HL-60 (cell line): ENCODE measurements around the gene ITGB3BP.
"Not testable (repeated sequence)": the region's sequence is repeated elsewhere in the genome, so short reads cannot be mapped to it uniquely, and the experiment has no call there.

ENCODE experiments used
- DNase-seq, 2 experiments: peaks; one replicate each; pipeline ENCODE4 v3.0.0-alpha.2; 2010 to 2020; ENCODE audit warnings: low read depth in 1 of 2, low spot score in 1 of 2
- H3K27ac ChIP-seq: fragments of 250-450 bp; sonication (Bioruptor Pico); replicated peaks from 2 replicates; pipeline ENCODE4 v1.5.1; 2020; ENCODE audit warnings: mild to moderate bottlenecking, moderate library complexity
- H3K27me3 ChIP-seq: fragments of 250-450 bp; sonication (Bioruptor Pico); 2 replicates; pipeline ENCODE4 v1.5.1; 2021; ENCODE audit warnings: mild to moderate bottlenecking, moderate library complexity; ENCODE audit not compliant: insufficient read depth, poor library complexity, severe bottlenecking
- H3K4me3 ChIP-seq: replicated peaks from 2 replicates; pipeline ENCODE4 v1.5.1; 2011; ENCODE audit warnings: mild to moderate bottlenecking, control low read depth, low read length; ENCODE audit not compliant: insufficient read depth
- GABPA ChIP-seq: IDR thresholded peaks from 2 replicates; pipeline ENCODE4 v1.6.1; 2012; ENCODE audit warnings: low read depth
- POLR2AphosphoS5 ChIP-seq: IDR thresholded peaks from 2 replicates; pipeline ENCODE4 v1.6.1; 2012; ENCODE audit warnings: low read depth
- SPI1 ChIP-seq: IDR thresholded peaks from 2 replicates; pipeline ENCODE4 v1.6.1; 2012; ENCODE audit warnings: low read depth, mild to moderate bottlenecking, borderline replicate concordance
- long read RNA-seq: library from polyadenylated mRNA; unstranded; transcript quantifications from one replicate; pipeline ENCODE4 v2.0.0, GENCODE V29; 2020
- TF ChIP-seq, protein P1 (sequence below): IDR thresholded peaks from 2 replicates; pipeline ENCODE4 v1.6.1; 2012; ENCODE audit warnings: low read depth; ENCODE audit not compliant: insufficient replicate concordance
- TF ChIP-seq, protein P2 (sequence below): IDR thresholded peaks from one replicate; pipeline ENCODE4 v1.5.1; 2011; ENCODE audit warnings: low read length, control low read depth, inconsistent platforms; ENCODE audit not compliant: insufficient read depth

The ITGB3BP gene, protein sequence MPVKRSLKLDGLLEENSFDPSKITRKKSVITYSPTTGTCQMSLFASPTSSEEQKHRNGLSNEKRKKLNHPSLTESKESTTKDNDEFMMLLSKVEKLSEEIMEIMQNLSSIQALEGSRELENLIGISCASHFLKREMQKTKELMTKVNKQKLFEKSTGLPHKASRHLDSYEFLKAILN
- long read RNA-seq, transcript ITGB3BP-201 (9 exons, 948 nt) = major isoform, 33 of 108 reads
- long read RNA-seq, transcript ITGB3BP-212 (10 exons, 1,285 nt) = minor isoform, 6 of 108 reads
- long read RNA-seq, transcript ITGB3BP-202 (10 exons, 1,044 nt) = minor isoform, 13 of 108 reads
- long read RNA-seq, partial matches to known transcripts = 21 of 108 reads
- long read RNA-seq, other reads (novel, unspliced or antisense) = 33 of 108 reads

DNA sequence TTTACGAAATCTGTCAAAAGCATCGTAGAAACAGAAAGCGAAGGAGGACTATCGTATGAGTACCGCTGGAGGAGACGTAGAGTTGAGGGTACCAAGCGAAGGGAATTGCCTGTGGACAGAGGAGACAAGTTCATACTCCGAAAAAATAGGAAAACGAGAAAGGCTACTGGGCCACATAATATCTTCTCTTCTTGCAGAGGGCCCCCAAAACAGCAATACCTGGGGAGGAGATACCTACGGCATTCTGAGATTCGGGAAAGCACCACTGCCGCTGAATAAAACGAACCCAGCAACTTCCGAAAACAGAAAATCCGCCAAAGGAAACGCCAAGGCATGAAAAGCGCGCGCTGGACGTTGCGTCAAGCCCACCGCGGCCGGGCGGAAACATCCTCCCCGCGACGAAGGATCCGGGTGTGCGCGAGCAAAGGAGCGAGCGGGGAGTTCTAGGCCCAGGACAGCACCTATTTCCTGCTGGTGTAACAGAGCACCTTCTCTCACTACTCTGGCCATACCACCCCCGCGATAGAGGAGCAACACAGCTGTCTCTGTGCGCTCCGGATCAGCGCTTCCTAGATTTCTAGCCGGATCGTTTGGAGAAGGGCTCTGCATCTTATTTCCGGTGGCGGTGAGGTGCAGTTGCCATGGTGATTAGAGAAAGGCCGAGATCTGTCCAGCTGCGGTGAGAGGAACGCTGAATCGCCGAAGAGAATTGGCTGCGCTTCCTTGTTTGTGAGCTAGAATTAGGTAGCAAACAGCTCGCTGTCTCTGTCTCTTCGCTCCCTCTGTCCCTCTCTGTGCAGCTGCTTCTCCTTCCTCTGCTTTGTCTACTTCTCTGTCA lies at the start of gene ITGB3BP, which contains the start of gene EFCAB7:
Gene ITGB3BP, minus strand, starts transcription at position 335 of the 838 bp plus-strand sequence. Its CDS starts 92 bp downstream, at position 243.
Gene EFCAB7, plus strand, starts transcription at position 635 of the 838 bp plus-strand sequence. CDS start 2,048 bp downstream, outside the sequence.
- TF ChIP-seq, protein P1, sequence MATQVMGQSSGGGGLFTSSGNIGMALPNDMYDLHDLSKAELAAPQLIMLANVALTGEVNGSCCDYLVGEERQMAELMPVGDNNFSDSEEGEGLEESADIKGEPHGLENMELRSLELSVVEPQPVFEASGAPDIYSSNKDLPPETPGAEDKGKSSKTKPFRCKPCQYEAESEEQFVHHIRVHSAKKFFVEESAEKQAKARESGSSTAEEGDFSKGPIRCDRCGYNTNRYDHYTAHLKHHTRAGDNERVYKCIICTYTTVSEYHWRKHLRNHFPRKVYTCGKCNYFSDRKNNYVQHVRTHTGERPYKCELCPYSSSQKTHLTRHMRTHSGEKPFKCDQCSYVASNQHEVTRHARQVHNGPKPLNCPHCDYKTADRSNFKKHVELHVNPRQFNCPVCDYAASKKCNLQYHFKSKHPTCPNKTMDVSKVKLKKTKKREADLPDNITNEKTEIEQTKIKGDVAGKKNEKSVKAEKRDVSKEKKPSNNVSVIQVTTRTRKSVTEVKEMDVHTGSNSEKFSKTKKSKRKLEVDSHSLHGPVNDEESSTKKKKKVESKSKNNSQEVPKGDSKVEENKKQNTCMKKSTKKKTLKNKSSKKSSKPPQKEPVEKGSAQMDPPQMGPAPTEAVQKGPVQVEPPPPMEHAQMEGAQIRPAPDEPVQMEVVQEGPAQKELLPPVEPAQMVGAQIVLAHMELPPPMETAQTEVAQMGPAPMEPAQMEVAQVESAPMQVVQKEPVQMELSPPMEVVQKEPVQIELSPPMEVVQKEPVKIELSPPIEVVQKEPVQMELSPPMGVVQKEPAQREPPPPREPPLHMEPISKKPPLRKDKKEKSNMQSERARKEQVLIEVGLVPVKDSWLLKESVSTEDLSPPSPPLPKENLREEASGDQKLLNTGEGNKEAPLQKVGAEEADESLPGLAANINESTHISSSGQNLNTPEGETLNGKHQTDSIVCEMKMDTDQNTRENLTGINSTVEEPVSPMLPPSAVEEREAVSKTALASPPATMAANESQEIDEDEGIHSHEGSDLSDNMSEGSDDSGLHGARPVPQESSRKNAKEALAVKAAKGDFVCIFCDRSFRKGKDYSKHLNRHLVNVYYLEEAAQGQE = peak; percentile 21
- TF ChIP-seq GABPA (peak; percentile 97), POLR2AphosphoS5 (peak; percentile 68), SPI1 (peak; percentile 42; the same call in 1 of the 2 replicates)
- TF ChIP-seq, protein P2, sequence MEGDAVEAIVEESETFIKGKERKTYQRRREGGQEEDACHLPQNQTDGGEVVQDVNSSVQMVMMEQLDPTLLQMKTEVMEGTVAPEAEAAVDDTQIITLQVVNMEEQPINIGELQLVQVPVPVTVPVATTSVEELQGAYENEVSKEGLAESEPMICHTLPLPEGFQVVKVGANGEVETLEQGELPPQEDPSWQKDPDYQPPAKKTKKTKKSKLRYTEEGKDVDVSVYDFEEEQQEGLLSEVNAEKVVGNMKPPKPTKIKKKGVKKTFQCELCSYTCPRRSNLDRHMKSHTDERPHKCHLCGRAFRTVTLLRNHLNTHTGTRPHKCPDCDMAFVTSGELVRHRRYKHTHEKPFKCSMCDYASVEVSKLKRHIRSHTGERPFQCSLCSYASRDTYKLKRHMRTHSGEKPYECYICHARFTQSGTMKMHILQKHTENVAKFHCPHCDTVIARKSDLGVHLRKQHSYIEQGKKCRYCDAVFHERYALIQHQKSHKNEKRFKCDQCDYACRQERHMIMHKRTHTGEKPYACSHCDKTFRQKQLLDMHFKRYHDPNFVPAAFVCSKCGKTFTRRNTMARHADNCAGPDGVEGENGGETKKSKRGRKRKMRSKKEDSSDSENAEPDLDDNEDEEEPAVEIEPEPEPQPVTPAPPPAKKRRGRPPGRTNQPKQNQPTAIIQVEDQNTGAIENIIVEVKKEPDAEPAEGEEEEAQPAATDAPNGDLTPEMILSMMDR = no peak
- H3K4me3 ChIP-seq = peak within 1 kb of the TSS; percentile 79
- H3K27ac ChIP-seq = peak within 1 kb of the TSS; percentile 89
- no peaks in the 10 kb centered on the region for H3K27me3 ChIP-seq
- DNase-seq = peak; percentile 71 to 95

DNA sequence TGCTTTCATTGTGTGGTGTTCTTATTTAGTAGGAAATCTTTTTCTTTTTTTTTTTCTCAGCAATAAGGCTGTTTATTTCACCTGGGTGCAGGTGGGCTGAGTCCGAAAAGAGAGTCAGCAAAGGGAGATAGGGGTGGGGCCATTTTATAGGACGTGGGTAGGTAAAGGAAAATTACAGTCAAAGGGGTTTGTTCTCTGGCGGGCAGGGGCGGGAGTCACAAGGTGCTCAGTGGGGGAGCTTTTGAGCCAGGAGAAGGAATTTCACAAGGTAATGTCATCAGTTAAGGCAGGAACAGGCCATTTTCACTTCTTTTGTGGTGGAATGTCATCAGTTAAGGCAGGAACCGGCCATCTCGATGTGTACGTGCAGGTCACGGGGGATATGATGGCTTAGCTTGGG lies 49.7 kb upstream of the ITGB3BP start:
- DNase-seq, H3K4me3 ChIP-seq, H3K27ac ChIP-seq, H3K27me3 ChIP-seq: not testable (repeated sequence)

DNA sequence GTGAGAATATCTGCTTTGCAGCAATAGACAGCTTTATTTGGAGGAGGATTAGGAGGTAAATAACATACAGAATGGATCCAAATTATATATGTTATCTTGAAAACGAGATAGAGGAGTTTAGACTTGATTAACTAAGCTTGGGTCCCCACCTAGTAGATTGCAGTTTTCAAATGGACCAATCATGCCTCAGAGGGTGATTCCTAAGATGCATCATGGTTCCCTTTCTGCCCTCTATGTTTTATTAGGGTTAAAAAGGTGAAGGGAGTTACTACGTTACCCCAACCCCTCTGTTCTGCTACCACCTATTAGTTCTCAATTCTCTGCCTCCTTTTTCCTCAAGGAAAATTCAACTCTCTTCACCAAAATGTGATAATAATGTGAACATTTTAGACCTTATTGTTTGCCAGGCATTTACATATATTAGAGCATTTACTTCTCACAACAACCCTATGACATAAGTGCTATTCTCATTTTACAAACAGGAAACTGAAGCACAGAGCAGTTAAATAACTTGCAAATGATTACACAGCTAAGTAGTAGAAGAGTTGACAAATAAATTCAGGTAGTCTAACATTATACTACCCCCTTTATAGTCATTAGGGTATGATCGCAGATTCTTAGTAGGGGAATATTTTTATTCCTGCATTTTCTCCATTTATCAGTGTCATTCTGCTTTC lies 46.8 kb upstream of the ITGB3BP start:
- DNase-seq = no peak
- H3K27ac ChIP-seq = no peak overlapping the region
- H3K27me3 ChIP-seq = no peaks in the 10 kb centered on the region
- TF ChIP-seq, protein P2 = no peak
- TF ChIP-seq POLR2AphosphoS5 (no peak), GABPA (no peak), SPI1 (no peak)
- TF ChIP-seq, protein P1 = no peak
- H3K4me3 ChIP-seq = no peak overlapping the region

DNA sequence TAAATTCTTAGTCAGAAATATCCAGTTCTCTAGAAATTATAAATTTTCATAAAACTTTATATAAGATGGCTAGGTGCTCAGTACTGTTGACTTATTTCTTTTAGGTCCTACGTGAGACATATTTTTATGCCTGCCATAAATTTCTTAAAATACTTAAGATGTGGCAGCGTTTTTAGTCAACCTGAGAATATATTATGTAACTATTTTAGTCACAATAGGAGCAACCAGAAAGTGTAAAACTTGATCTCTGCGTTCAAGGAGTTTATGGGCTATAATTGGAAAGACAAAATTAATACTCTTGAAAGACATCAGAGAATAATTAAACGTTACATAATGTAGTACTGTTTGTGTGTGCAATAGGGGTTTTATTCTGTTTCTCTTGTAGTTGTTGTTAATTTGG lies 46.0 kb upstream of the ITGB3BP start:
- no peak for DNase-seq
- TF ChIP-seq POLR2AphosphoS5 (no peak), SPI1 (no peak), GABPA (no peak)
- TF ChIP-seq, protein P2 = no peak
- TF ChIP-seq, protein P1 = no peak
- Histone ChIP-seq H3K27ac (no peak overlapping the region), H3K27me3 (no peaks in the 10 kb centered on the region), H3K4me3 (no peak overlapping the region)
